Measurements from ENCODE around the gene KIF9.
"Not testable (repeated sequence)": the region's sequence is repeated elsewhere in the genome, so short reads cannot be mapped to it uniquely, and the experiment has no call there.

Gene KIF9

DNA sequence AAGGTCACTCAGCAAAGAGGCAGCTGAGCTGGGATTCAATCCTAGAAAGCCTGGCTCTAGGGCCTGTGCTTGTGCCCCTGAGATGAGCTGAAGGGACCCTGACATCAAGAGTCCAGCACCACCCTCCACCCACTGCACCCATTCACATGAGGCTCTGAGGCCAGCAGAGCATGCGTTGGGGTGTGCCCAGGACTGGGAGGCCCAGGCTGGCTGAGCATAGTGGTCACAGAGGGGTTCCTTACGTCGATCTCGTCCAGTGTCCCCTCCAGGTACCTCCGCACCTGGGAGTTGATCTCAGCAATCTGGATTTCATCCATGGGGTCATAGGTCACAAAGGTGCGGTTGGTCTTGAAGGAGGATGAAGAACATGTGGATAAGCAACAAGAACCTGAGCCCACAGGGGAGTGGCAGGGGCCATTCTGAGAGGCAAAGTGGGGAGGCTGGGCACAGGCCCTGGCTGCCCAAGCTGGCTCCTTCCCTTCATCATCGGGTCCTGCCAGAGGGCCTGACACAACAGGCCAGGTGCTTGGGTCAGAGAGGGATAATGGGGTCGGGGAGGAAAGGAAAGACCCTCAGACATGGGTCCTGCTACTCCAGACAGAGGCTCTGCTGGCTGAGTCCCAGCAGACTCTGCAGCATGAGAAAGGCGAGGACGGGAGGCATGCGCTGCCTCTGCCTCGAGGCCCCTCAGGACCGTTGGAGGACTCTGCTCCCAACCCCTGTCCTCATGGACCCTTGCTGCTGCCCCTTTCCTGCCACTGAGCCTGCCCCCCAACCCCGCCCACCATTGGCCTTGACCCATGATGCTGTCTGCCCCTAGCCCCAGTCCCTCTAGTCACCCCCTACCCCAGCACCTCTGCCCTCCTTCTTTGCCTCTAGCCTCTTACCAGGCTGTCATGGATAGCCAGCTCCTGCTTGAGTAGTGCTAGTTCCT lies 35.2 kb downstream of the KIF9 start:
- DNase-seq: no peak

DNA sequence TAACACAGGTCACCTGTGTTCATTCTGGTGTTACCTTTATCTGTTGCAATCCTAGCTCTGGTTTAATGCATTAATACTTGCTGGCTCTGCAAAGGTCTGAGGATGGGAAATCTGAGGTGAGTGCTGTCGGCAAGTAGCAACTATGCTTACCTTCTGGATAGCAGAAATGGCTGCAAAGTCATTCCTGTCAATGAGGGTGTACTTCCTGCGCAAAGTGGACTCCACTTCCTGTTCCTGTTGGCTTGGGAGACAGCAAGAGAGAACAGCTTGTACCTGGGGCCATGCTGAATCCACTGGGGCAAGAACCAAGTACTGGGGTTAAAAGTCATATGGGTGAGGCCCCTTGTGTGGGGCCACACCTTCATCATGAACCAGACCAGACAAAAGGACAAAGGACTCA lies 37.3 kb downstream of the KIF9 start:
- no peak for DNase-seq

DNA sequence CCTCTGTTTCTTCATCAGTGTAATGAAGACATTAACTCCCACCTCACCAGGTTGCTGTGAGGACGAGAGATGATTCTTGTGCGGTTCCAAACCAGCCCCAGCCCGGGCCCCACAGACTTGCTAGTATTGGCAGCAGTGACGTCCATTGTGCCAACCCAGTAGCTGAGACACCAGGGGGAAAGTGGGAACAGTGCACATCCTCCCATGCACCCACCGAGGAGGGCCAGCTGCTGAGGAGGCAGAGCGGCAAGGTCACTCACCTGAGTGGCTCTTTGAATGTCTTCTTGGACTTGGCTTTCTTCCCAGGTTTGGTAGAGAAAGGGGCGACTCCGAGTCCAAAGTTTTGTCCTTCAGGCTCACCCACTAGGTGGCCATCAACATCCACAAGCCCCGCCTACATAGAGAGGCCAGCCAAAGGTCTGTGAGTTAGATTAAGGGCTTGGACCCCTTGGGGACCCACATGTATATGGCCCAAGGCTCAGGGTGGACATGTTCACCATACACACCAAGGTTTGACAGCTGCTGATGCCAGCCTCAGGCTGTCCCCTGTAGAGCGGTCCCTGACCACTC lies 38.0 kb downstream of the KIF9 start:
- DNase-seq: no peak

DNA sequence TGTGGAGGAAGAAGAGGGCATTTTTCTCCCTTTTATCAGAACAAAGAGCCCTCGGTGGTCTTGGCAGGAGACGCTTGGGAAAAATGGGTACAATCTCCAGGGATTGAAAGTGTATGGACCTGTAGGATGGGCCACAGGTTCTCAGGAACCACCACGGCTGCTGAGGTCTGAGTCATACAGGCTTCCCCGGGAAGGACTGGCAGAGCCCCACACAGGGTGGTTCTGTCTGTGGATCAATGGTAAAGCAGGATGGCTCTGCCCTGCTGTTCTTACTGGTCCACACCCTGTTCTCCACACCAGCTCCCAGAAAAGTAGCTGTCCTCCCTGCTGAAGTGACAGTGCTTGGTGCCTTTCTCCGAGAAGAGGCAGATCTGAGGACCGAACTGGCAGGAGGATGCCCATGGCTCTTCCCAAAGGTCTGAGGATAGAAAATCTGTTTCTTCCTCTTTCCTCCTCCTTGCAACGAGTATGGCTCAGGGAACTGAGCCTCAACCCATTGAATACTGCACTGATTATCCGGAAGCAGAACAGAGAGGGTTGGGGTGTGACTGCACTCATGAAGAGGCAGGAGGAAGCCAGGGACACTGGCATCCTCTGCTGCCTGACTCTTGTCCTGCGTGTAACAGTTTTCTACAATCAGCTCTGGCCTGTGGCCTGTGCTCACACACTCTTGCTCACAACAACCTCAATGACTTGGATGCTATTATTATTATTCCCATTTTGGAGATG lies 39.0 kb downstream of the KIF9 start:
- DNase-seq: no peak

DNA sequence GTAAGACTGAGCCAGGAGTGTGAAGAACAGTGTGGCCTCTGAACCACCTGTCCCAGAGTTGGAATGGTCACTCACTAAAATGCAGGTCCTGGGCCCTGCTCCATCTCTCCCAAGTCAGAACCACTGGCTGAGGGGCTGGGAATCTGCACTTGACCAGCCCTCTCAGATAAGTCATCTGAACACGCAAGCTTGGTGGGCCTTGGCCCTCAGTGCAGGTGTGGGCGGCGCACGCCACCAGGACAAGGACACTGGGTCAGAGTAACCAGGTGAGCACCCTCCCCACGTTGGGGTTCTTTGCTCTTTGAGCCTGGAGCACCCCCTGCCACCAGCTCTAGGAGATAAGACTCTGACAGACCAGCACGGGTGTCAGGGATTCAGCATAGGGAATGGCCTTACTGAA lies 42.7 kb downstream of the KIF9 start:
- no peak for DNase-seq

DNA sequence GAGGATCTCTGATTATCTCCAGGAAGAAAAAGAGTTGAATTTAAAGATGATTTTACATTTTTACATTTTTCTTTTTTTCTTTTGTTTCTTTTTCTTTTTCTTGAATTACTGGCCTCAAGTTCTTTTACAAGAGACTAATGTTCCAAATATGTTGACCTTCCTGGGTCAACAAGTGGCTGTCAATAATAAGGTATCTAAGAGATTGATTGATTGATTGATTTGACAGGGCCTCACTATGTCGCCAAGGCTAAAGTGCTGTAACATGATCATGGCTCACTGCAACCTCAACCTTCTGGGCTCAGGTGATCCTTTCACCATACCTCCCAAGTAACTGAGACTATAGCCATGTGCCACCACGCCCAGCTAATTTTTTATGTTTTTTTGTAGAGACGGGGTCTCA lies 44.6 kb downstream of the KIF9 start:
- no peak for DNase-seq

DNA sequence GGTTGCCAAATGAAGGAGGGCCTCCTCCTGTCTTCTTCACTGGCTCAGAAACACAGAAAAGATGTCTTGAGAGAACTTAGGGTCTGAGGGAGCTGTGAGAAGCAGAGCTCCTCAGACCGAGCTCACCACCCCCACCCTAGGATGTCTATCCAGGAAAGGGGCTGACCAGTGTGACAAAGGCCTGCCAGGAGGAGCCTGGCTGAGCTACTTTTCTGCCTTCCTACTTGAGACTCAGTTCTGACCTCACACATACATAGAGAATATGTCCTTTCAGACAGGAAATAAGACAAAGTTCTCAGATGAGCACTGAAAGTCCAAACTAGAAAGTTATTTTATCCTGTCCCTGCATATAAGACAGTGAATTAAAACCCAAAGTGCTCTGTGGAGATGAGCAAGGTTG lies 54.5 kb downstream of the KIF9 start:
- no peak for DNase-seq

DNA sequence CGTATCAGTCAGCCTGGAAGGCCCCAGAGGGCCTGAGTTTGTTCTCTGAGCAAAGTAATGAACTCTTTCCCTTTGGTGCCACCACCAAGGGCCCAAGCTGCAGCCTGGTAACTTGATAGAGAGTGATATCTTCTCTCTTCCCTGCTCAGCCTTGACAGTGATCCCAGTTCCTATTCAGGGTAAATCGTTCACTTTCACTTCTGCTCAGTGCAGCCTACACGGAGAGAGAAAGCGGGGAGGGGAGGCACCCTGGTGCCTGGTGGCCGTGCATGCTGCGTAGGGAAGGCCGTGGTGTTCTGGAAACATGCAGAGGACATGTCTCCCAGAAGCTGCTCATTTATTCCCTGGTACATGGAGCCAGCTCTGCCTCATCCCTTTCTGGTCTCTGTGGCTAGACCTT lies 54.9 kb downstream of the KIF9 start:
- peak in 1 of 2 donors; percentile 11 for DNase-seq

DNA sequence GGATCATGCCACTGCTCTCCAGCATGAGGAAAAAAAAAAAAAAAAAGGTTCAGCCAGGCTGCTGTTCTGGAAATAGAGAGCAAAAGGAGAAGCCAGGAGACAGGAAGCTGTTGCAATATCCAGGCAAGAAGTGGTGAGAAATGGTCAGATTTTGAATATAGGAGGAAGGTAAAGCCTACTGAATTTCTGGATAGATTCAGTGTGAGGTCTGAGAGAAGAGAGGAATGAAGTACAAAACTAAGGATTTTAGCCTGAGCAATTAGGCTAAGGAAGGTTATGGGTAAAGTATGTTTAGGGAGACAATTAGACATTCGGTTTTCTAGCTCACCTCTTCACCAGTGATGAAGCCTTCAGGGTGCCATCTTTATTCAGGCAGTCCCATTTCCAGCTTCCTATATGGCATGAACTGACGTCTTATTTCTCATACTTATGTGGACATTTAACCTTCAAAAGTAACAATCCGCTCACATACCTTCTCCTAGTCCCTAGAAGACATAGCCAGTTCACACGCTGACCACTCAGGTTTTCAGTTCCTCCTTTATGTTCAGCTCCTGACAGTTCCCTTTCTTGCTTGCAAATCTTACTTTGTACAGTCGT lies 57.2 kb downstream of the KIF9 start:
- DNase-seq: no peak

DNA sequence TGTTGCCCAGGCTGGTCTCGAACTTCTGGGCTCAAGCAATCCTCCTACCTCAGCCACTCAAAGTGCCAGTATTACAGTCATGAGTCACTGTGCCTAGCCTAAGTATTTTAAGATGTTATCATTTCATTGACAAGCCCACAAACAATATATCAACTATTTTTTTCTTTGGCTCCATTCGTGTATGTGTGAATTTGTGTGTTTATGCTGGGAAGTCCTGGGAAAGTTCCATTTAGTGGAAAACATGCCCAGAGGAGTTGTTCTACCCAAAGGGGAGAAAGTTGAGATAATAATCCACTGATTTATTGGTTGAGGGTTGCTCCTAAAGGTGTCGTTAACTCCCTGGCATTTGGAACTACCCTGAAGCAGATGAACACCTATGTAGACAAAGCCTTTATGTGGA lies 58.8 kb downstream of the KIF9 start:
- DNase-seq: no peak

DNA sequence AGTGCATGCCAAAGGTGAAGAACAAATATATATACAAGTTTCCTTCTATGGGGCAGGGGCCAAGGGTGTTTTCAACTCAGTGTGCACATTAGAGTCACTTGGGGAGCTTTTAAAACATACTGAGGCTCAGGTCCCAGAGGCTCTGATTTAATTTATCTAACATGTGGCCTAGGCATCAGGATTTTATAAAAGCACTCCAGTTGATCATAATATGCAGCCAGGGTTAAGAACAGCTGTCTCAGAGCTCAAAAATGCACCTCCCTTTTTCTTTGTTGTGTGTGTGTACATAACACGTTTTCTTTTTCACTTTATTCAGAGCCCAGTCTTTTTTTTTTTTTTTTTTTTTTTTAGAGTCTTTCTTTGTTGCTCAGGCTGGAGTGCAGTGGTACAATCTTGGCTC lies 60.8 kb downstream of the KIF9 start:
- DNase-seq: no peak

DNA sequence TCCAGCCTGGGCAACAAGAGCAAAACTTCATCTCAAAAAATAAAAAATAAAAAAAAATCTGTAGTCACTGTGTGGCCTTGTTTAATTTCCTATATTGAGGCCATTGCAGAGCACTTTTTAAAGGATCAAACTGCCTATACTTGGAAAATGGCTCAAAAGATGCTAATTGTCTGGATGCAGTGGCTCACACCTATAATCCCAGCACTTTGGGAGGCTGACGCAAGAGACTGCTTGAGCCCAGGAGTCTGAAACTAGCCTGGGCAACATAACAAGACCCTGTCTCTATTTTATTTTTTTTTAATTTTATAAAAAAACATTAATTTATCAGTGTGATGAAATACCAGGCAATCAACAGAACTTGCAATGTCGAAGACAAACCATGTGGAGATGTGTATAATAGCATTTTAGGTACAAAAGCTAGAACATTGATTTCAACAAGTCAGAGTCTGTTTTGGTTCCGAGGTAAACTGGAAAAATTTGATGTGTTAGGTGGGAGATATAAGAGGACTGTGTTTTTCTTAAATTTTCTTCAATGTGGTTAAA lies 71.7 kb downstream of the KIF9 start:
- no peak for DNase-seq

DNA sequence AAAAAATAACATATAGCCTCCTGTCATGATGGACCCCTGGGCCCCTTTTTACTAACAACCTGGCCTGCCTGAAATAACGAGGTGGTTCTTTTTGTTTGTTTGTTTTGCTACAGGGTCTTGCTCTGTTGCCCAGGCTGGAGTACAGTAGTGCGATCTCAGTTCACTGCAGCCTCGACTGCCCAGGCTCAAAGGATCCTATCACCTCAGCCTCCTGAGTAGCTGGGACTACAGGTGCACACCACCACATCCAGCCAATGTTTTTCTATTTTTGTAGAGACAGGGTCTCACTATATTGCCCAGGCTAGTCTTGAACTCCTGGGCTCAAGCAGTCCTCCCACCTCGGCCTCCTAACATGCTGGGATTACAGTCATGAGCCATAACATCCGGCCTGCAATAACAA lies 76.6 kb downstream of the KIF9 start:
- DNase-seq: not testable (repeated sequence)

DNA sequence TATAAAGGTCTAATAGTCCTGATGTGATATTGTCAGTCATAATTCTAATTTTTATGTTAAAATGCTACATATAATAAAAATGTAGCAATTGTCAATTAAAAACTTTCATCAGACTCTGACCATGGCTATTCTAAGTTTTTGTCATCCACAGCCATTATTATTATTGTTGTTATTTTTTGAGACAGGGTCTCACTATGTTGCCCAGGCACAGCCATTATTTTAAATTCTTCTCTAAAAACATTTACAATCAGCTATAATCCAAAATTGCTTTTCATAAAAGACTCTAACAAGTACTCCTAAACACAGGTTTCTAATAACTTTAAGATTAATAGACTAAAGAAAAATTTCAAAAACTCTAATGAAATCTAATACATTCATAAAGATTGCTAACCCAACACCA lies 77.7 kb downstream of the KIF9 start:
- DNase-seq: no peak

DNA sequence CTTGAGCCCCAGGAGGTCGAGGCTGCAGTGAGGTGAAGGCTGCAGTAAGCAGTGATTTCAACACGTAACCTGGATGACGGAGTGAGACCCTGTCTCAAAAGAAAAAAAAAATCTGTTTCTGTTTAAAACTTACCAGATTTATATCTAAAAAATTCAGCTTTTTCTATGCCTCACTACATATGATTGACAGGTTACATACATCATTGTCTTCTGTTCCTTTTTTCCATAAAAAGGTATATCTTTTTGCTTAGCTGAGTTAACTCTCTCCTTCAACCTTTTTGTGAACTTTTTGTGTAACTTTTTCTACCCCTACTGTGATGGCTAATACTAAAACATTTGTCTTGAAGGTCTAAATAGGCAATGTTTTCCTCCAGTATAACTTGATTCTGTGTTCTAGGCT lies 80.1 kb downstream of the KIF9 start:
- no peak for DNase-seq

DNA sequence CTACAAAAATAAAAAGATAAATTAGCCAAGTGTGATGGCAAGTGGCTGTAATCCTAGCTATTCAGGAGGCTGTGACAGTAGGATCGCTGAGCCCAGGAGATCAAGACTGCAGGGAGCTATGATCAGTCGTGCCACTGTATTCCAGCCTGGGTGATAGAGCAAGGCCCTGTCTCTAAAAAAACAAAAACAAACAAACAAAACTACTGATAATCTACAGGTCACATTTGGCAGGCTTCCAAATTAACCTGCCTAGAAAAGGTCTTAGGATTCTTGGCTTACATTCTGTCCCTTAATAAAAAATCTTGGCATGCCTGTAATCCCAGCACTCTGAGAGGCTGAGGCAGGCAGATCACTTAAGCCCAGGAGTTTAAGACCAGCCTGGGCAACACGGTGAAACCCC lies 85.3 kb downstream of the KIF9 start:
- DNase-seq: no peak

DNA sequence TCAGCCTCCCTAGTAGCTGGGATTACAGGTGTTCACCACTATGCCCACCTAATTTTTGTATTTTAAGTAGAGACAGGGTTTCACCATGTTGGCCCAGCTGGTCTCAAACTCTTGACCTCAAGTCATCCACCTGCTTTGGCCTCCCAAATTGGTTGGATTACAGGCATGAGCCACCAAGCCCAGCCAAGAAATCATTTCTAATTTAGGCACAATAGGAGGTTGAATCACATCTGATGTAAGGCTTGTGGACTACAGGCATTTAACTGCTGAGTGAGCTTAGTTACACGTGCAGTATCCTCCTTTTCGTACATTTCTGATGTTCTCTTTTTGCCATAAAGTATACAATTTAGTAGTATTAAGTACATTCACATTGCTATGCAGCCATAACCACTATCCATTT lies 87.6 kb downstream of the KIF9 start:
- no peak for DNase-seq

DNA sequence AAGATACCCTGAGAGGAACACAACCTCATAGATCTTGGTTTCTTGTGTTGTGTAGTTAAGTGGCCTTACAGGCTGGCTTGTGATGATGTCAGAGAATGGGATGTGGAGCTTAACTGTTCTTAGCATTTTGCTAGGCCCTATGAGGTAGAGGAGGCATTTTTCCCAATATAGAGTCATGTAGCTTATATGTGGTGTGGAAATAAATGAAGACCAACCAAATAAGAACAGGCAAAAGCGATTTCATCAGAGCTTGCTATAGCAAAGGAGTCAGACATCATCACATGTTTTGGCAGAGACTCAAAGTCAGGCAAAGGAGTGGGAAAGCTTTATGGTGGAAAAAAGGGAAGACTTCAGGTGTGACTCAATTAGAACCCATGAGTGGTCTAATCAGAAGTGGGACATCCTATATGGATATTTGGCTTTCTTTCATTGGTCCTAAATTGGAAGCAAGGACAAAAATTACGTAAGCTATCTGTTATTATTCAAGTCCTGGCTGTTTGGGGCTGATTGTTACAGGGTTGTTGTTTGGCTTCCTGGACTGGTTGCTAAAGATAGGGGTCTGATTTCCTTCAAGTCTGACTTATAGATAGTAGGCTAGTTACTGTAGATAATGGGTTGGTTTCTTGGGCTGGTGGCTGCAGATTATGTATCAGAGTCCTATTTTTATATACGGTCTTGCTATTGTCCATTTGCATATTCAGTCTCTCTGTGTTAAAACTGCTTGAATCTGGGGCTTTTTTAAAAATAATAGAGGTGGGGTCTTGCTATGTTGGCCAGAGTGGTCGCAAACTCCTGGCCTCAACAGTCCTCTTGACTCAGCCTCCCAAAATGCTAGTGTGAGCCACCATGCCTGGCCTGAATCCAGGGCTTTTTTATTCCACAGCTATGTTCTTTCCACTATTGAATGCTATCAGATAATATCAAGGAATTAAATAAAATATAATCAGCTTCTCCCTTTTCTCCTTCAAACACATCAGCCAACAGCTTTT lies 88.4 kb downstream of the KIF9 start:
- DNase-seq: no peak

DNA sequence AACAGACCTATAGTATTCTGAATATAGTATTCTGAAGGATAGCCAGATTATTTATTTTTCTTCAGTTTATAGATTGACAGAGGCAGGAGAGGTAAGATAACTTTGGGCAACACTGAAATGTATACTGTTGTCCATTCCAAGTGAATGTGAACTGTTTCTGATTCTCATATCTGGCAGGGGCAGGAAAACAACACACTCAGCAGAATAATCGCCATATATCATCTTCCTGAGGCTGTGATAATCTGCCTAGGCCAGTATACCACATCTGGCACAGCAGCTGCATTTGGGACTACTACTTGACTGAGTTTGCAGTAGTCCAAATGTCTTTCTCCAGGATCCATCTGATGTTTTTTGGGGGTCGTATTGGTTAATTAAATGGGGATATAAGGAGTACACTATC lies 96.3 kb downstream of the KIF9 start:
- no peak for DNase-seq

DNA sequence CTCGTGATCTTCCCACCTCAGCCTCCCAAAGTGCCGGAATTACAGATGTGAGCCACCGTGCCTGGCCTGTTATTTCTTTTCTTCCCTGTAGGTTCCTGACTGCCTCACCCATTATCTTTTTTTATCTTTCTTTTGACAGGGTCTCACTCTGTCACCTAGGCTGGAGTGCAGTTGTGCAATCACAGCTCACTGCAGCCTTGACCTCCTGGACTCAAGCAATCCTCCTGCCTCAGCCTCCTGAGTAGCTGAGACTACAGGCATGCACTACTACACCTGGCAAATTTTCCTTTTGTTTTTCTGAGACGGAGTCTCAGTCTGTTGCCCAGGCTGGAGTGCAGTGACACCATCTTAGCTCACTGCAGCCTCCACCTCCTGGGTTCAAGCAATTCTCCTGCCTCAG lies 100.9 kb downstream of the KIF9 start:
- not testable (repeated sequence) for DNase-seq

DNA sequence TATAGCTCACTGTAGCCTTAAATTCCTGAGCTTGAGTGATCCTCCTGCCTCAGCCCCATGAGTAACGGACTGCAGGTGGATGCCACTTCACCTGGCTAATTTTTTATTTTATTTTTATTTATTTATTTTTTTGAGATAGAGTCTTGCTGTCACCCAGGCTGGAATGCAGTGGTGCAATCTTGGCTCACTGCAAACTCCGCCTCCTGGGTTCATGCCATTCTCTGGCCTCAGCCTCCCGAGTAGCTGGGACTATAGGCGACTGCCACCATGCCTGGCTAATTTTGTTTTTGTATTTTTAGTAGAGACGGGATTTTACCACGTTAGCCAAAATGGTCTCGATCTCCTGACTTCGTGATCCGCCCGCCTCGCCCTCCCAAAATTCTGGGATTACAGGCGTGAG lies 102.6 kb downstream of the KIF9 start:
- DNase-seq: not testable (repeated sequence)

Measured in CD4-positive, alpha-beta T cell treated with Interleukin-1 beta for 1 hour (primary cell).